DND-41 (cell line): ENCODE data around the gene CNBD2.
"Not testable (repeated sequence)": the region's sequence is repeated elsewhere in the genome, so short reads cannot be mapped to it uniquely, and the experiment has no call there.

Experiments
- ATAC-seq: fragments of 200-7000 bp; cut with Tn5 transposase; 3 replicates; pipeline ENCODE4 v1.9.1; 2021; ENCODE audit warnings: low read depth; ENCODE audit not compliant: insufficient read depth
- DNase-seq: peaks from one replicate; pipeline ENCODE4 v3.0.0-alpha.2; 2020
- H2AFZ ChIP-seq: 2 replicates; pipeline ENCODE4 v1.6.0; 2012; ENCODE audit warnings: low read depth, low read length
- H3K27ac ChIP-seq: 2 replicates; pipeline ENCODE4 v1.5.1; 2012; ENCODE audit warnings: low read length, inconsistent platforms
- H3K27me3 ChIP-seq: fragments of 200-600 bp; sonication (generic); 2 replicates; pipeline ENCODE4 v1.6.0; 2012; ENCODE audit warnings: low read length, mild to moderate bottlenecking, inconsistent platforms; ENCODE audit not compliant: insufficient read depth, poor library complexity
- H3K36me3 ChIP-seq: 2 replicates; pipeline ENCODE4 v1.5.1; 2012; ENCODE audit warnings: low read length, inconsistent platforms; ENCODE audit not compliant: insufficient read depth
- H3K4me1 ChIP-seq: 2 replicates; pipeline ENCODE4 v1.5.1; 2012; ENCODE audit warnings: mild to moderate bottlenecking, low read length; ENCODE audit not compliant: insufficient read depth
- H3K4me2 ChIP-seq: 2 replicates; pipeline ENCODE4 v1.6.0; 2012; ENCODE audit warnings: mild to moderate bottlenecking, moderate library complexity, low read length, inconsistent platforms; ENCODE audit not compliant: insufficient read depth
- H3K4me3 ChIP-seq, 2 experiments: fragments of 200-600 bp in 1 of 2; shearing (Covaris generic) in 1 of 2; 2 replicates each; pipeline ENCODE4 v1.5.1; 2012 to 2016; ENCODE audit warnings: inconsistent platforms in 2 of 2, low read length in 2 of 2, mild to moderate bottlenecking in 2 of 2, low read depth in 1 of 2, moderate library complexity in 1 of 2
- H3K79me2 ChIP-seq: 2 replicates; pipeline ENCODE4 v1.6.0; 2012; ENCODE audit warnings: low read length, inconsistent platforms; ENCODE audit not compliant: insufficient read depth
- H3K9ac ChIP-seq: 2 replicates; pipeline ENCODE4 v1.6.0; 2012; ENCODE audit warnings: low read depth, mild to moderate bottlenecking, inconsistent platforms, low read length, moderate library complexity
- H3K9me3 ChIP-seq: 2 replicates; pipeline ENCODE4 v1.5.1; 2012; ENCODE audit warnings: low read length, moderate library complexity, mild to moderate bottlenecking, inconsistent platforms; ENCODE audit not compliant: insufficient read depth, severe bottlenecking
- H4K20me1 ChIP-seq: 2 replicates; pipeline ENCODE4 v1.6.0; 2012; ENCODE audit warnings: low read length; ENCODE audit not compliant: insufficient read depth
- CTCF ChIP-seq: IDR thresholded peaks from 2 replicates; pipeline ENCODE4 v1.5.1; 2012; ENCODE audit warnings: borderline replicate concordance, low read length, moderate library complexity, mild to moderate bottlenecking; ENCODE audit not compliant: poor library complexity, severe bottlenecking; ENCODE audit errors: extremely low read depth
- EZH2 ChIP-seq: IDR thresholded peaks from 3 replicates; pipeline ENCODE4 v1.6.1; 2012; ENCODE audit warnings: borderline replicate concordance, low read depth, mild to moderate bottlenecking, moderate library complexity, low read length, inconsistent platforms; ENCODE audit not compliant: severe bottlenecking

The CNBD2 gene

GRCh38 chr20:36074983-36075382 lies 106.6 kb downstream of the CNBD2 start:
- Histone ChIP-seq H3K27ac (no peak overlapping the region), H3K9me3 (no peaks in the 10 kb centered on the region), H3K27me3 (peaks cover 29% of the 10 kb centered on the region), H4K20me1 (no peaks in the 10 kb centered on the region), H3K79me2 (no peaks in the 10 kb centered on the region), H3K4me3 (no peak overlapping the region), H3K36me3 (no peaks in the 10 kb centered on the region), H2AFZ (no peak overlapping the region), H3K4me2 (no peak overlapping the region), H3K9ac (no peak overlapping the region), H3K4me1 (no peaks in the 10 kb centered on the region)
- ATAC-seq: no peak
- no peak for TF ChIP-seq EZH2
- TF ChIP-seq CTCF: no peak
- DNase-seq: no peak

DNA sequence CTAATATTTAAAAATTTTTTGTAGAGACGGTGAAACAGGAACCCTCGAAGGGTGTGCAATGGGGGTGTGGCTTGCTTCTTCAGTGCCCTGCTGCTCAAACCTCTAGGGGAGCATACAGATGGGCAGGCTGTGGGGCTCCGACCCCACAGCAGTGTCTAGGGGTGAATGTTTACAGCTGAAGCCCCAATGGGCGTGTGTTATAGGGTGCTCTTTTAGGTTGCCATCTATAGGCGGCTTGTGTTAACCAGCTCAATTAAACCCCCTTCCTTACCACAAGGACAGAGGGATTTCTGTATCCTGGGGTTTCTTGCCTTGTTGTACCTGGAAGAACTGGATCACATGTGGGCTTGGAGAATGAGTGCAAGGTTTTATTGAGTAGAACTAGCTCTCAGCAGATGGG lies 109.4 kb downstream of the CNBD2 start:
- H3K36me3 ChIP-seq, ATAC-seq, H3K4me2 ChIP-seq, H3K9ac ChIP-seq, H3K79me2 ChIP-seq, H4K20me1 ChIP-seq, DNase-seq, H3K27ac ChIP-seq, H2AFZ ChIP-seq, H3K9me3 ChIP-seq, H3K4me1 ChIP-seq, H3K4me3 ChIP-seq, H3K27me3 ChIP-seq: not testable (repeated sequence)

GRCh38 chr20:36079486-36079885 lies 111.1 kb downstream of the CNBD2 start:
- peaks cover 5% of the 10 kb centered on the region for H3K27me3 ChIP-seq
- no peak overlapping the region for H3K9ac ChIP-seq
- H3K4me1 ChIP-seq: no peaks in the 10 kb centered on the region
- H3K4me3 ChIP-seq: no peak overlapping the region
- no peak overlapping the region for H3K4me2 ChIP-seq
- DNase-seq: no peak
- H3K27ac ChIP-seq: no peak overlapping the region
- H2AFZ ChIP-seq: no peak overlapping the region
- no peaks in the 10 kb centered on the region for H3K79me2 ChIP-seq
- no peak for ATAC-seq
- no peaks in the 10 kb centered on the region for H3K36me3 ChIP-seq
- H3K9me3 ChIP-seq: no peaks in the 10 kb centered on the region
- no peak for TF ChIP-seq CTCF
- no peak for TF ChIP-seq EZH2
- H4K20me1 ChIP-seq: no peaks in the 10 kb centered on the region

DNA sequence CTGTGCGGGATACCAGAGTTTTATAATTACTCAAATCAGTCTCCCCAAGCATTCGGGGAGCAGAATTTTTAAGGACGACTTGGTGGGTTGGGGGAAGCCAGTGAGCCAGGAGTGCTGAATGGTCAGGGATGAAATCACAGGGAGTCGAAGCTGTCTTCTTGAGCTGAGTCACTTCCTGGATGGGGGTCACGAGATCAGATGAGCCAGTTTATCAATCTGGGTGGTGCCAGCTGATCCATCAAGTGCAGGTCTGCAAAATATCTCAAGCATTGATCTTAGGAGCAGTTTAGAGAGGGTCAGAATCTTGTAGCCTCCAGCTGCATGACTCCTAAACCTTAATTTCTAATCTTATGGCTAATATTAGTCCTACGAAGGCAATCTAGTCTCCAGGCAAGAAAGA lies 111.6 kb downstream of the CNBD2 start:
- not testable (repeated sequence) for H3K4me2 ChIP-seq, H3K27ac ChIP-seq, DNase-seq, H3K4me1 ChIP-seq, H3K9me3 ChIP-seq, H3K9ac ChIP-seq, H2AFZ ChIP-seq, H3K27me3 ChIP-seq, H3K4me3 ChIP-seq, H3K79me2 ChIP-seq, H3K36me3 ChIP-seq, ATAC-seq, H4K20me1 ChIP-seq
